NCI-H510A (cell line): ENCODE data around the gene AK8.
"Not testable (repeated sequence)": the region's sequence is repeated elsewhere in the genome, so short reads cannot be mapped to it uniquely, and the experiment has no call there.

Experiments used
- DNase-seq: peaks from one replicate; lab custom pipeline; 2025; lab: John Stamatoyannopoulos, UW

AK8 gene

GRCh38 chr9:132711846-132712245 is 166.2 kb downstream of the AK8 start:
- no peak for DNase-seq

GRCh38 chr9:132711152-132711551 is 166.9 kb downstream of the AK8 start:
- not testable (repeated sequence) for DNase-seq

- no peak for DNase-seq
Measured at GRCh38 chr9:132710333-132710732, 167.8 kb downstream of the AK8 start.

GRCh38 chr9:132708769-132709430 is 169.2 kb downstream of the AK8 start:
- DNase-seq: no peak

GRCh38 chr9:132708239-132708638 is 169.8 kb downstream of the AK8 start:
- DNase-seq: no peak

- no peak for DNase-seq
Measured at GRCh38 chr9:132703336-132703735, 174.7 kb downstream of the AK8 start.

- no peak for DNase-seq
Measured at GRCh38 chr9:132702254-132702653, 175.8 kb downstream of the AK8 start.

- DNase-seq: no peak
Measured at GRCh38 chr9:132699956-132700355, 178.1 kb downstream of the AK8 start.

GRCh38 chr9:132698989-132699388 is 179.1 kb downstream of the AK8 start:
- DNase-seq: no peak

GRCh38 chr9:132697230-132697629 is 180.9 kb downstream of the AK8 start:
- DNase-seq: no peak

GRCh38 chr9:132694144-132694543 is 183.9 kb downstream of the AK8 start:
- DNase-seq: no peak

- DNase-seq: no peak
Measured at GRCh38 chr9:132690696-132691095, 187.4 kb downstream of the AK8 start.

GRCh38 chr9:132683873-132684272 is 194.2 kb downstream of the AK8 start:
- no peak for DNase-seq

- no peak for DNase-seq
Measured at GRCh38 chr9:132681561-132681960, 196.5 kb downstream of the AK8 start.

GRCh38 chr9:132679946-132680625 is 198.0 kb downstream of the AK8 start:
- DNase-seq: no peak

- DNase-seq: no peak
Measured at GRCh38 chr9:132677976-132678375, 200.1 kb downstream of the AK8 start.
